Fibroblast of mammary gland (primary cell): ENCODE results near the gene NFATC2.

Source experiments
- DNase-seq: peaks from one replicate; pipeline ENCODE4 v3.0.0-alpha.2; 2010; ENCODE audit warnings: low read depth
- H3K4me3 ChIP-seq: 2 replicates; pipeline ENCODE4 v1.5.1; 2011; ENCODE audit warnings: low read depth, mild to moderate bottlenecking, low read length, moderate library complexity; ENCODE audit not compliant: control insufficient read depth
- CTCF ChIP-seq: conservative IDR thresholded peaks from 2 replicates; pipeline ENCODE4 v1.5.1; 2011; ENCODE audit warnings: low read depth, low read length, inconsistent platforms; ENCODE audit not compliant: control insufficient read depth, insufficient read depth

The NFATC2 gene

GRCh38 chr20:51430198-51430950 lies 112.1 kb downstream of the NFATC2 start:
- no peak overlapping the region for H3K4me3 ChIP-seq
- TF ChIP-seq CTCF: no peak
- DNase-seq: no peak

- no peak overlapping the region for H3K4me3 ChIP-seq
- no peak for TF ChIP-seq CTCF
- DNase-seq: no peak
Measured at GRCh38 chr20:51429696-51430095, 112.8 kb downstream of the NFATC2 start.

- H3K4me3 ChIP-seq: no peak overlapping the region
- no peak for TF ChIP-seq CTCF
- no peak for DNase-seq
Measured at GRCh38 chr20:51429144-51429482, 113.4 kb downstream of the NFATC2 start.

GRCh38 chr20:51428401-51429143 lies 113.9 kb downstream of the NFATC2 start:
- TF ChIP-seq CTCF: no peak
- DNase-seq: peak; percentile 17
- H3K4me3 ChIP-seq: no peak overlapping the region

GRCh38 chr20:51427651-51428291 lies 114.7 kb downstream of the NFATC2 start:
- no peak for TF ChIP-seq CTCF
- DNase-seq: no peak
- no peak overlapping the region for H3K4me3 ChIP-seq

GRCh38 chr20:51426718-51427650 lies 115.5 kb downstream of the NFATC2 start:
- no peak for DNase-seq
- no peak for TF ChIP-seq CTCF
- H3K4me3 ChIP-seq: no peak overlapping the region
